ENCODE results near the gene ZNF431. TPM values are rescaled to one million over a fixed set of nuclear protein-coding genes. Genes with fewer than 3 reads are reported as not detected.

Gene ZNF431
- total and polyA plus RNA-seq, 2 donors (not counting 3 experiments of a cell fraction or from before 2014, with no cell fraction given), result 3.5 to 12.0 TPM

DNA sequence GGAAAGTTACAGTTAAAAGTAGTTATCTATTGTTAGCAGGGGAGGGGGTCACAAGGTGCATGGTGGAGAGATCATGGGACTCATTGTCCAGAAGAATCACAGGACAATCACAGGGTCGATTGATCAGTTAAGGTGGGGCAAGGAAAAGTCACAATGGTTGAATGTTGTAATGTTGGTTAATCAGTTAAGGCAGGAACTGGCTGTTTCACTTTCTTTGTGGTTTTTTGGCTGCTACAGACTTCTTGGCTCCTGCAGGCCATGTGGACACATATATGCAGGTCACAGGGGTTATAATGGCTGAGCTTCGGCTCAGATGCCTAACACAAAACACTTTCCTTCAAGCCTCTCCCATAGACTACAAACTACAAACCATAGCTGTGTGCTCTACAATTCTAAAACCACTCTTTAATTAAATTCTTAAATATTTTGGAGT is 6.9 kb upstream of the ZNF431 start:
- Histone ChIP-seq H3K4me3 (replicated peaks in 1 of 3; ENCODE audit: insufficient read depth in 1 of 3, low read depth in 1 of 3, low read length in 3 of 3) (no peak overlapping the region), H2AFZ (ENCODE audit: low read depth, low read length) (no peak overlapping the region), H4K20me1 (replicated peaks; ENCODE audit: control insufficient read depth, extremely low read depth, insufficient read depth, low read length) (no peaks in the 10 kb centered on the region), H3K9me3 (replicated peaks; ENCODE audit: control insufficient read depth, insufficient read depth, low read length) (no peaks in the 10 kb centered on the region), H3K4me2 (ENCODE audit: insufficient read depth, low read length) (no peak overlapping the region), H3K27ac (ENCODE audit: insufficient read depth, low read depth, low read length) (no peak overlapping the region), H3K36me3 (ENCODE audit: control insufficient read depth in 2 of 2, extremely low read depth in 1 of 2, insufficient read depth in 2 of 2, low read length in 2 of 2) (no peaks in the 10 kb centered on the region), H3K4me1 (ENCODE audit: control insufficient read depth, extremely low read depth, insufficient read depth, low read length) (no peaks in the 10 kb centered on the region), H3K9ac (replicated peaks; ENCODE audit: extremely low read depth, insufficient read depth, low read length) (no peak overlapping the region), H3K27me3 (ENCODE audit: control insufficient read depth in 2 of 2, insufficient read depth in 2 of 2, low read length in 2 of 2) (no peaks in the 10 kb centered on the region), H3K9me1 (replicated peaks; ENCODE audit: control insufficient read depth, extremely low read depth, insufficient read depth, low read length) (no peaks in the 10 kb centered on the region), H3K79me2 (ENCODE audit: control insufficient read depth, insufficient read depth, low read length) (no peaks in the 10 kb centered on the region)
- intact Hi-C loops (cut with micrococcal nuclease) (no loop called here), dilution Hi-C loops (cut with MboI; ENCODE audit: extremely low pct_ligation_motif_present, low sequenced_read_pairs) (no loop called here)
- CTCF ChIA-PET, result no interaction called here
- FAIRE-seq, result no peak
- POLR2A ChIA-PET, result no interaction called here
- BruUV-seq (replicated peaks), result no TSS peak
- no peak for DNase-seq (ENCODE audit: low read depth, low spot score)
- TF ChIP-seq JUN (IDR thresholded peaks at IDR 0.05; ENCODE audit: borderline replicate concordance, insufficient read depth, insufficient read length, low read depth) (no peak), POLR2AphosphoS5 (IDR thresholded peaks at IDR 0.05; ENCODE audit: insufficient read depth, low read depth, low read length) (no peak), POLR2A (IDR thresholded peaks at IDR 0.05; ENCODE audit: low read depth, low read length) (no peak), MYC (IDR thresholded peaks at IDR 0.05; ENCODE audit: low read depth, low read length) (no peak), GATA2 (IDR thresholded peaks at IDR 0.05; ENCODE audit: insufficient read depth, insufficient read length, low read depth, low read length) (no peak), FOS (IDR thresholded peaks at IDR 0.05; ENCODE audit: borderline replicate concordance, insufficient read depth, low read length) (no peak)
- TF ChIP-seq, protein P1, sequence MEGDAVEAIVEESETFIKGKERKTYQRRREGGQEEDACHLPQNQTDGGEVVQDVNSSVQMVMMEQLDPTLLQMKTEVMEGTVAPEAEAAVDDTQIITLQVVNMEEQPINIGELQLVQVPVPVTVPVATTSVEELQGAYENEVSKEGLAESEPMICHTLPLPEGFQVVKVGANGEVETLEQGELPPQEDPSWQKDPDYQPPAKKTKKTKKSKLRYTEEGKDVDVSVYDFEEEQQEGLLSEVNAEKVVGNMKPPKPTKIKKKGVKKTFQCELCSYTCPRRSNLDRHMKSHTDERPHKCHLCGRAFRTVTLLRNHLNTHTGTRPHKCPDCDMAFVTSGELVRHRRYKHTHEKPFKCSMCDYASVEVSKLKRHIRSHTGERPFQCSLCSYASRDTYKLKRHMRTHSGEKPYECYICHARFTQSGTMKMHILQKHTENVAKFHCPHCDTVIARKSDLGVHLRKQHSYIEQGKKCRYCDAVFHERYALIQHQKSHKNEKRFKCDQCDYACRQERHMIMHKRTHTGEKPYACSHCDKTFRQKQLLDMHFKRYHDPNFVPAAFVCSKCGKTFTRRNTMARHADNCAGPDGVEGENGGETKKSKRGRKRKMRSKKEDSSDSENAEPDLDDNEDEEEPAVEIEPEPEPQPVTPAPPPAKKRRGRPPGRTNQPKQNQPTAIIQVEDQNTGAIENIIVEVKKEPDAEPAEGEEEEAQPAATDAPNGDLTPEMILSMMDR (IDR thresholded peaks at IDR 0.05; ENCODE audit: extremely low read depth in 1 of 2, insufficient read depth in 1 of 2, low read depth in 1 of 2, low read length in 2 of 2), result no peak
- TF ChIP-seq, protein P2, sequence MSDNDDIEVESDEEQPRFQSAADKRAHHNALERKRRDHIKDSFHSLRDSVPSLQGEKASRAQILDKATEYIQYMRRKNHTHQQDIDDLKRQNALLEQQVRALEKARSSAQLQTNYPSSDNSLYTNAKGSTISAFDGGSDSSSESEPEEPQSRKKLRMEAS (IDR thresholded peaks at IDR 0.05; ENCODE audit: insufficient read depth, insufficient read length), result no peak

Data from endothelial cell of umbilical vein (primary cell).